GM19397 (cell line): ENCODE measurements around the gene NKG7.
"Not testable (repeated sequence)": the region's sequence is repeated elsewhere in the genome, so short reads cannot be mapped to it uniquely, and the experiment has no call there.

Source experiments
- ATAC-seq: cut with Tn5 transposase; IDR thresholded peaks from one replicate; pipeline ENCODE4 v1.9.1; 2021; ENCODE audit warnings: mild to moderate bottlenecking, moderate library complexity; ENCODE audit not compliant: unreplicated experiment

The NKG7 gene

GRCh38 chr19:51372649-51373504 lies at the start of gene NKG7:
Gene NKG7, minus strand, starts transcription at chr19:51372654. Its CDS starts 119 bp downstream, at chr19:51372535.
- ATAC-seq, result no peak

GRCh38 chr19:51422053-51422448 lies 49.6 kb upstream of the NKG7 start:
- ATAC-seq, result peak; percentile 54

- ATAC-seq, result no peak
Observed at GRCh38 chr19:51421229-51422052, 49.0 kb upstream of the NKG7 start.

GRCh38 chr19:51420511-51420910 lies 48.1 kb upstream of the NKG7 start:
- ATAC-seq, result not testable (repeated sequence)

GRCh38 chr19:51418707-51419106 lies 46.3 kb upstream of the NKG7 start:
- ATAC-seq, result no peak

GRCh38 chr19:51417810-51418157 lies 45.3 kb upstream of the NKG7 start:
- ATAC-seq, result peak; percentile 29

- ATAC-seq, result peak; percentile 71
Observed at GRCh38 chr19:51417107-51417809, 44.8 kb upstream of the NKG7 start, which contains the start of gene SIGLEC10. Gene SIGLEC10, minus strand, starts transcription at chr19:51417642. Its CDS starts 61 bp downstream, at chr19:51417581.

GRCh38 chr19:51416422-51416821 lies 44.0 kb upstream of the NKG7 start:
- not testable (repeated sequence) for ATAC-seq

GRCh38 chr19:51415187-51415586 lies 42.7 kb upstream of the NKG7 start:
- ATAC-seq, result no peak

- ATAC-seq, result no peak
Observed at GRCh38 chr19:51410950-51411748, 38.7 kb upstream of the NKG7 start.

GRCh38 chr19:51407511-51408131 lies 35.2 kb upstream of the NKG7 start:
- no peak for ATAC-seq

- no peak for ATAC-seq
Observed at GRCh38 chr19:51402117-51402516, 29.7 kb upstream of the NKG7 start.

GRCh38 chr19:51399936-51400335 lies 27.5 kb upstream of the NKG7 start:
- ATAC-seq, result not testable (repeated sequence)

- no peak for ATAC-seq
Observed at GRCh38 chr19:51399231-51399630, 26.8 kb upstream of the NKG7 start.

GRCh38 chr19:51398096-51398704 lies 25.7 kb upstream of the NKG7 start:
- ATAC-seq, result no peak

GRCh38 chr19:51397453-51397852 lies 25.0 kb upstream of the NKG7 start:
- ATAC-seq, result not testable (repeated sequence)

- no peak for ATAC-seq
Observed at GRCh38 chr19:51396175-51396574, 23.7 kb upstream of the NKG7 start.

GRCh38 chr19:51394050-51394836 lies 21.8 kb upstream of the NKG7 start:
- peak; percentile 92 for ATAC-seq

- ATAC-seq, result no peak
Observed at GRCh38 chr19:51392701-51393100, 20.2 kb upstream of the NKG7 start.
